Natural killer cell (primary cell): Measurements from ENCODE around the gene SLC27A4. TPM values are rescaled to one million over a fixed set of nuclear protein-coding genes. Genes with fewer than 3 reads are reported as not detected.
A peak's percentile ranks its signal among the peaks of the same experiment; 100 is the strongest.

Experiments used
- ATAC-seq, 3 donors: fragments of 150-1000 bp in 2 of 3; fragments of 200-7000 bp in 1 of 3; cut with Tn5 transposase; 1 replicate in 1 of 3; 2 replicates in 2 of 3; pipeline ENCODE4 v1.10.0; 2021; ENCODE audit warnings: mild to moderate bottlenecking in 2 of 3, moderate library complexity in 2 of 3
- DNase-seq, 2 donors: peaks; one replicate each; pipeline versions ENCODE4 v3.0.0 to v3.0.0-alpha.2; 2013 to 2021; ENCODE audit warnings: mixed read lengths in 1 of 2
- H3K27ac ChIP-seq: one replicate; pipeline ENCODE4 v1.5.1; 2013; ENCODE audit warnings: mild to moderate bottlenecking, low read length
- H3K27me3 ChIP-seq: one replicate; pipeline ENCODE4 v1.6.1; 2013; ENCODE audit warnings: low read length; ENCODE audit not compliant: control insufficient read depth, insufficient read depth
- H3K36me3 ChIP-seq: one replicate; pipeline ENCODE4 v1.6.1; 2013; ENCODE audit warnings: low read length; ENCODE audit not compliant: control insufficient read depth, insufficient read depth
- H3K4me1 ChIP-seq: one replicate; pipeline ENCODE4 v1.6.1; 2013; ENCODE audit warnings: low read length; ENCODE audit not compliant: control insufficient read depth, insufficient read depth
- H3K4me3 ChIP-seq: one replicate; pipeline ENCODE4 v1.5.1; 2013; ENCODE audit warnings: low read length
- H3K9me3 ChIP-seq: one replicate; pipeline ENCODE4 v1.6.1; 2013; ENCODE audit warnings: low read length; ENCODE audit not compliant: control insufficient read depth, insufficient read depth
- H3K27ac Mint-ChIP-seq, 2 donors: one replicate each; pipeline ENCODE4 v1.8.0; 2022; ENCODE audit warnings: mild to moderate bottlenecking in 2 of 2, mixed read lengths in 2 of 2, moderate library complexity in 1 of 2
- H3K27me3 Mint-ChIP-seq, 2 donors: one replicate each; pipeline ENCODE4 v1.8.0; 2022; ENCODE audit warnings: low read depth in 2 of 2, mixed read lengths in 2 of 2
- H3K36me3 Mint-ChIP-seq: one replicate; pipeline ENCODE4 v1.8.0; 2022; ENCODE audit warnings: mixed read lengths
- H3K4me1 Mint-ChIP-seq, 2 donors: one replicate each; pipeline ENCODE4 v1.8.0; 2022; ENCODE audit warnings: mixed read lengths in 2 of 2
- H3K4me3 Mint-ChIP-seq: one replicate; pipeline ENCODE4 v1.8.0; 2022; ENCODE audit warnings: mild to moderate bottlenecking, moderate library complexity, mixed read lengths
- H3K9me3 Mint-ChIP-seq, 2 donors: one replicate each; pipeline ENCODE4 v1.8.0; 2022; ENCODE audit warnings: mixed read lengths in 2 of 2
- WGBS: methylation state at CpG from one replicate; pipeline ENCODE4 v1.1.7; 2013; ENCODE audit warnings: missing lambda C conversion rate; ENCODE audit not compliant: insufficient coverage; 5-methylcytosine and 5-hydroxymethylcytosine counted together
- intact Hi-C: fragments of 100-400 bp; cut with micrococcal nuclease; formaldehyde crosslinking; loops from one replicate; pipeline ENCODE4 v1.14.2; 2022
- total RNA-seq, 4 donors: library from RNA; stranded (reverse); fragments of 120-200 nt in 1 of 4; gene quantifications; one replicate each; pipeline versions ENCODE4 v1.2.3 to v1.2.4, GENCODE V29; 2013 to 2022
- TF ChIP-seq, protein P1 (sequence below): fragments of 200-600 bp; IDR thresholded peaks from one replicate; pipeline ENCODE4 v1.8.0; 2022; ENCODE audit warnings: antibody characterized with exemption

SLC27A4 gene
- total RNA-seq, 3 donors from 2014 or later (not counting 1 experiment from before 2014, with no cell fraction given): 7.7 to 12.3 (median 11.2) TPM

- Histone ChIP-seq H3K4me1 (no peaks in the 10 kb centered on the region), H3K4me3 (no peak overlapping the region), H3K36me3 (peaks cover 41% of the 10 kb centered on the region), H3K27ac (no peak overlapping the region), H3K27me3 (no peaks in the 10 kb centered on the region), H3K9me3 (no peaks in the 10 kb centered on the region)
- no peaks in the 10 kb centered on the region for H3K27me3 Mint-ChIP-seq
- WGBS: 95% methylated on average over 6 of the region's 8 CpGs
- H3K4me1 Mint-ChIP-seq: no peaks in the 10 kb centered on the region
- intact Hi-C loops: no loop called here
- H3K27ac Mint-ChIP-seq: no peak overlapping the region
- no peaks in the 10 kb centered on the region for H3K9me3 Mint-ChIP-seq
- TF ChIP-seq, protein P1, sequence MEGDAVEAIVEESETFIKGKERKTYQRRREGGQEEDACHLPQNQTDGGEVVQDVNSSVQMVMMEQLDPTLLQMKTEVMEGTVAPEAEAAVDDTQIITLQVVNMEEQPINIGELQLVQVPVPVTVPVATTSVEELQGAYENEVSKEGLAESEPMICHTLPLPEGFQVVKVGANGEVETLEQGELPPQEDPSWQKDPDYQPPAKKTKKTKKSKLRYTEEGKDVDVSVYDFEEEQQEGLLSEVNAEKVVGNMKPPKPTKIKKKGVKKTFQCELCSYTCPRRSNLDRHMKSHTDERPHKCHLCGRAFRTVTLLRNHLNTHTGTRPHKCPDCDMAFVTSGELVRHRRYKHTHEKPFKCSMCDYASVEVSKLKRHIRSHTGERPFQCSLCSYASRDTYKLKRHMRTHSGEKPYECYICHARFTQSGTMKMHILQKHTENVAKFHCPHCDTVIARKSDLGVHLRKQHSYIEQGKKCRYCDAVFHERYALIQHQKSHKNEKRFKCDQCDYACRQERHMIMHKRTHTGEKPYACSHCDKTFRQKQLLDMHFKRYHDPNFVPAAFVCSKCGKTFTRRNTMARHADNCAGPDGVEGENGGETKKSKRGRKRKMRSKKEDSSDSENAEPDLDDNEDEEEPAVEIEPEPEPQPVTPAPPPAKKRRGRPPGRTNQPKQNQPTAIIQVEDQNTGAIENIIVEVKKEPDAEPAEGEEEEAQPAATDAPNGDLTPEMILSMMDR: no peak
- H3K36me3 Mint-ChIP-seq: no peaks in the 10 kb centered on the region
- no peak for DNase-seq
- no peak for ATAC-seq
- no peak overlapping the region for H3K4me3 Mint-ChIP-seq
These were observed 50.7 kb downstream of the SLC27A4 start for GRCh38 chr9:128390813-128391711.

DNA sequence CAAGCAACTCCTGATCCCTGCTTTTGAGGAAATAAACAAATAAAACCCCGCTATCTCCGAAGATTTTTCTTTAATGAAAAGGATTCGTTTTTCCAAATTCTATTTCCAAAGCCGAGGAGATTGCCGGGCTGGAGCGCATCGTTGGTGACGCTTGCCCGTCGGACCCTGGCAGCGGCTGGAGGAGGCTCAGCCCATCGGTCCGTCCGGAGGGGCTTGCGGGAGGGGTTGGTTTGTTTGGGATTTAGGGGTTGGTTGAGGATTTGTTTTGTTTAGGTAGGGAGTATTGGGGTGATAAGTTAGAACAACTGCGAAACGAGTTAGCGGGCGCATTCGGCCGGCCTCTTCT, 51.6 kb downstream of the SLC27A4 start:
- Mint-ChIP-seq H3K4me3 (no peak overlapping the region), H3K27me3 (no peaks in the 10 kb centered on the region), H3K27ac (no peak overlapping the region), H3K4me1 (peaks cover 0 to 3% of the 10 kb centered on the region in 2 donors), H3K9me3 (no peaks in the 10 kb centered on the region), H3K36me3 (no peaks in the 10 kb centered on the region)
- no peaks in the 10 kb centered on the region for H3K9me3 ChIP-seq
- WGBS: 97% methylated on average over 21 of the region's 21 CpGs
- no peaks in the 10 kb centered on the region for H3K27me3 ChIP-seq
- peaks cover 32% of the 10 kb centered on the region for H3K36me3 ChIP-seq
- DNase-seq (no peak), ATAC-seq (no peak)
- no peak overlapping the region for H3K4me3 ChIP-seq
- no peak overlapping the region for H3K27ac ChIP-seq
- TF ChIP-seq, protein P1: no peak
- peaks cover 2% of the 10 kb centered on the region for H3K4me1 ChIP-seq
- intact Hi-C loops: no loop called here

DNA sequence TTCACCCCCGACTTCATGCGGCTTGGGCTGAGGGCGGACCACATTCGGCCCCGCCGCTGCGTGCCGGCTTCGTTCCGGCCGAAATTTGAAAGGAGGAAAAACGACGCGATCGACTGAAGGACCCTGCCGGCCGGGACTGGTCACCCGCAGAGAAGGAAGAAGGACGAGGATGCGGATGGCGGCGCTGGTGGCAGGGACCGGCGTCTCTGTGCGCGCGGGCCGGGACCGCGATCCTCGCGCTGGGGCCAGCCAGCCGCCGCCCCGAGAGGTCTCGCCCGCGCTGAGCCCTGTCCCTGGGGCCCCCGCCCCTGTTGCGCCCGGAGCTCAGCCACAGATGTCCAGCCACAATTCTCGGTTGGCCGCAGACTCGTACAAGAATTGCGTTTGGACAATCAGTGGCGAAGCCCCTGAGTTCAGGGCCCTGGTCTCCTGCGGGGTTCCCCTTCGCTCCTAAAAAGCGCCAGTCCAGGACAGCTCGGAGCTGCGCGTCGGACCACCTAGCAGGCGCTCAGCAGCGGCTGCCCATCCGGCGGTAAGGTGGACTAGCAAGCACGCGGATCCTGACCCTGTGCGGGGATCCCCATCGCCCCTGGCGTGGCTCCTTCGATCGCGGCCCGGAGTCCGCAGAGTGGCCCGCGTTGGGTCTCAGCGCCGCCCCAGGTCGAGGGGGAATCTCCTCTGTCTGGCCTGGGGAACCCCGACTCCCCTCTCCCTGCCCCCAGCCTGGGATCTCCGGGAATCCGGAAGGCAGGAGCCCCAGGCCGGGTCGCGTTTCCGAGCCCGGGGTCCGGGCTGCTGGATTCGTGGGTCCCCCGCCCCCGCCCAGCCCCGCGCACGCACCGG, 52.2 kb downstream of the SLC27A4 start:
- no peaks in the 10 kb centered on the region for H3K27me3 ChIP-seq
- peaks cover 2% of the 10 kb centered on the region for H3K4me1 ChIP-seq
- Mint-ChIP-seq H3K27ac (no peak overlapping the region), H3K36me3 (no peaks in the 10 kb centered on the region), H3K27me3 (no peaks in the 10 kb centered on the region), H3K4me1 (peaks cover 0 to 7% of the 10 kb centered on the region in 2 donors), H3K9me3 (no peaks in the 10 kb centered on the region), H3K4me3 (no peak overlapping the region)
- peaks cover 28% of the 10 kb centered on the region for H3K36me3 ChIP-seq
- WGBS: 96% methylated on average over 88 of the region's 88 CpGs
- DNase-seq (no peak), ATAC-seq (peak in 1 of 3 donors; percentile 7)
- no peaks in the 10 kb centered on the region for H3K9me3 ChIP-seq
- no peak overlapping the region for H3K4me3 ChIP-seq
- TF ChIP-seq, protein P1: no peak
- H3K27ac ChIP-seq: no peak overlapping the region
- intact Hi-C loops: no loop called here
